Caco-2 (cell line): ENCODE data around the gene G2E3. TPM values are rescaled to one million over a fixed set of nuclear protein-coding genes. Genes with fewer than 3 reads are reported as not detected.

Experiments used
- BruUV-seq: library from RNA; stranded (reverse); fragments of 400-500 nt; replicated peaks from 2 replicates; lab custom pipeline; 2021; lab: Mats Ljungman, UMichigan
- CTCF ChIA-PET: fragments of 300-600 bp; sonication (Branson Sonifier 250); formaldehyde crosslinking; loops from one replicate; lab custom pipeline; 2022; ENCODE audit warnings: antibody characterized with exemption; lab: Charles Lee
- POLR2A ChIA-PET: fragments of 300-600 bp; sonication (Branson Sonifier 250); formaldehyde crosslinking; loops from one replicate; lab custom pipeline; 2022; ENCODE audit warnings: antibody characterized with exemption; lab: Charles Lee
- DNase-seq, 2 experiments: peaks; one replicate each; pipeline versions ENCODE4 v3.0.0 to v3.0.0-alpha.2; 2020 to 2022
- H3K27me3 ChIP-seq: replicated peaks from 2 replicates; pipeline ENCODE4 v1.6.0; 2011; ENCODE audit warnings: low read length; ENCODE audit not compliant: control insufficient read depth, insufficient read depth
- H3K36me3 ChIP-seq: 2 replicates; pipeline ENCODE4 v1.5.1; 2011; ENCODE audit warnings: low read length; ENCODE audit not compliant: control insufficient read depth, insufficient read depth
- H3K4me1 ChIP-seq: fragments of 250-450 bp; sonication (Bioruptor Pico); 2 replicates; pipeline ENCODE4 v1.5.1; 2020; ENCODE audit warnings: mild to moderate bottlenecking
- H3K4me3 ChIP-seq: 2 replicates; pipeline ENCODE4 v1.5.1; 2011; ENCODE audit warnings: low read depth, mild to moderate bottlenecking, control low read depth, low read length
- H3K9me3 ChIP-seq: fragments of 250-450 bp; sonication (Bioruptor Pico); 2 replicates; pipeline ENCODE4 v1.5.1; 2020; ENCODE audit warnings: mild to moderate bottlenecking, moderate library complexity
- H3K27ac Mint-ChIP-seq: one replicate; pipeline ENCODE4 v1.8.0; 2022; ENCODE audit warnings: mixed read lengths; ENCODE audit not compliant: unreplicated experiment
- H3K27me3 Mint-ChIP-seq: one replicate; pipeline ENCODE4 v1.8.0; 2022; ENCODE audit warnings: mixed read lengths; ENCODE audit not compliant: insufficient read depth, unreplicated experiment
- H3K36me3 Mint-ChIP-seq: one replicate; pipeline ENCODE4 v1.8.0; 2022; ENCODE audit warnings: mild to moderate bottlenecking, mixed read lengths; ENCODE audit not compliant: insufficient read depth, unreplicated experiment
- H3K4me1 Mint-ChIP-seq: one replicate; pipeline ENCODE4 v1.8.0; 2022; ENCODE audit warnings: low read depth, mixed read lengths; ENCODE audit not compliant: unreplicated experiment
- H3K4me3 Mint-ChIP-seq: one replicate; pipeline ENCODE4 v1.8.0; 2022; ENCODE audit warnings: mild to moderate bottlenecking, moderate library complexity, mixed read lengths; ENCODE audit not compliant: unreplicated experiment
- H3K9me3 Mint-ChIP-seq: one replicate; pipeline ENCODE4 v1.8.0; 2022; ENCODE audit warnings: mixed read lengths; ENCODE audit not compliant: unreplicated experiment
- intact Hi-C: fragments of 100-400 bp; cut with micrococcal nuclease; formaldehyde crosslinking; loops from one replicate; pipeline ENCODE4 v1.10.0; 2022; ENCODE audit not compliant: unreplicated experiment
- total RNA-seq: library from RNA; stranded (reverse); gene quantifications from 2 replicates; pipeline ENCODE4 v1.2.3, GENCODE V29; 2022
- TF ChIP-seq, protein P1 (sequence below), 2 experiments: fragments of 200-600 bp in 1 of 2; IDR thresholded peaks; 1 replicate in 1 of 2; 2 replicates in 1 of 2; pipeline versions ENCODE4 v1.5.1 to v1.8.0; 2011 to 2022; ENCODE audit warnings: antibody characterized with exemption in 1 of 2, control low read depth in 1 of 2, inconsistent platforms in 1 of 2, low read depth in 1 of 2, low read length in 1 of 2, mild to moderate bottlenecking in 1 of 2, moderate library complexity in 1 of 2; ENCODE audit not compliant: insufficient read depth in 1 of 2, severe bottlenecking in 1 of 2, unreplicated experiment in 1 of 2

The G2E3 gene
- total RNA-seq, 1 experiment from 2014 or later = 25.1 TPM

DNA sequence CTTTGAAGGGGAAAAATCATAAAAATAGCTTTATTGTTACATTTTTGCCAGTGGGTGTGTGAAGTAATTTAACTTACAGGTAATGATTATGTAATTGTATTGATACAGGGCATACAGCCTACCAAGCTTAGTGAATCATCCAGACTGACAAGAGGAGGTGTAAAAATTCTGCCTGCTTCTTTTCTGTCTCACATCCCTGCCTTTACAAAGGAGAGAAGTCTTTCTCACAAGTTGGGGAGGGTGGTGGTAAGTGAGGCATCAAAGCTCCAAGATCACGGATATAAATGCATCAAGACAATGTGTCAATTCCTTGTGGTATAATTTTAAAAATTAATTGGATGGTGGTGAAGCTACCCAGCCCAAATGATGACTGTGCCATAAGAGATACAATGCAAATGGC, 39.0 kb upstream of the G2E3 start:
- no peaks in the 10 kb centered on the region for H3K36me3 ChIP-seq
- DNase-seq = no peak
- H3K9me3 ChIP-seq = no peaks in the 10 kb centered on the region
- intact Hi-C loops = loop anchor here (5.0 kb wide), 1 partner anchor 58 kb away; no protein-coding TSS in a partner anchor
- no TSS peak for BruUV-seq
- Mint-ChIP-seq H3K27ac (no peak overlapping the region), H3K27me3 (peaks cover 6% of the 10 kb centered on the region), H3K4me3 (no peak overlapping the region), H3K9me3 (no peaks in the 10 kb centered on the region), H3K36me3 (no peaks in the 10 kb centered on the region), H3K4me1 (no peaks in the 10 kb centered on the region)
- no peaks in the 10 kb centered on the region for H3K27me3 ChIP-seq
- ChIA-PET POLR2A (no interaction called here), CTCF (interaction anchor here (0.6 kb wide), 1 partner anchor 20 kb away, joined by 7 read pairs; no protein-coding TSS in a partner anchor)
- no peak overlapping the region for H3K4me3 ChIP-seq
- TF ChIP-seq, protein P1, sequence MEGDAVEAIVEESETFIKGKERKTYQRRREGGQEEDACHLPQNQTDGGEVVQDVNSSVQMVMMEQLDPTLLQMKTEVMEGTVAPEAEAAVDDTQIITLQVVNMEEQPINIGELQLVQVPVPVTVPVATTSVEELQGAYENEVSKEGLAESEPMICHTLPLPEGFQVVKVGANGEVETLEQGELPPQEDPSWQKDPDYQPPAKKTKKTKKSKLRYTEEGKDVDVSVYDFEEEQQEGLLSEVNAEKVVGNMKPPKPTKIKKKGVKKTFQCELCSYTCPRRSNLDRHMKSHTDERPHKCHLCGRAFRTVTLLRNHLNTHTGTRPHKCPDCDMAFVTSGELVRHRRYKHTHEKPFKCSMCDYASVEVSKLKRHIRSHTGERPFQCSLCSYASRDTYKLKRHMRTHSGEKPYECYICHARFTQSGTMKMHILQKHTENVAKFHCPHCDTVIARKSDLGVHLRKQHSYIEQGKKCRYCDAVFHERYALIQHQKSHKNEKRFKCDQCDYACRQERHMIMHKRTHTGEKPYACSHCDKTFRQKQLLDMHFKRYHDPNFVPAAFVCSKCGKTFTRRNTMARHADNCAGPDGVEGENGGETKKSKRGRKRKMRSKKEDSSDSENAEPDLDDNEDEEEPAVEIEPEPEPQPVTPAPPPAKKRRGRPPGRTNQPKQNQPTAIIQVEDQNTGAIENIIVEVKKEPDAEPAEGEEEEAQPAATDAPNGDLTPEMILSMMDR (IDR thresholded peaks at IDR 0.05; ENCODE audit: insufficient read depth in 1 of 2, low read depth in 1 of 2, low read length in 1 of 2, severe bottlenecking in 1 of 2, unreplicated experiment in 1 of 2) = no peak
- H3K4me1 ChIP-seq = no peaks in the 10 kb centered on the region

DNA sequence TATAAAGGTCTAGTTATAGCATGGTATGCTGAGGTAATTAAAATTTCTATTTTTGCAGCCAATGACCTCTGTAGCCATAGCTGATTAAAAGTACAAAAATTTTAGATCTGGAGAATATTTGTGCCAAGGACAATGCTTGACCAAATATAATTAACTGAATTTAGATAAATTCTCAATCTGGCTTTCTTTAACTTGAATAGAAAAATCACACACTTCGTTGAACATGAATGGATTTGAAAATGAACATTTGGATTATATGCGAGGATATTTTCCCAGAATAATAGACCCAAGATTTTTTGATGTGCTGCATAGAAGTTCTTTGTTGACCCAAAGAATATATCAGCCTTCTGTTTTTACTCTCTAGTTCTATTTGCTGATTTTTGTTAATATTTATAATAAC, 38.4 kb upstream of the G2E3 start:
- Mint-ChIP-seq H3K27me3 (peaks cover 7% of the 10 kb centered on the region), H3K4me1 (no peaks in the 10 kb centered on the region), H3K27ac (no peak overlapping the region), H3K4me3 (no peak overlapping the region), H3K9me3 (no peaks in the 10 kb centered on the region), H3K36me3 (no peaks in the 10 kb centered on the region)
- DNase-seq = no peak
- Histone ChIP-seq H3K27me3 (no peaks in the 10 kb centered on the region), H3K4me3 (no peak overlapping the region), H3K9me3 (no peaks in the 10 kb centered on the region), H3K36me3 (no peaks in the 10 kb centered on the region), H3K4me1 (no peaks in the 10 kb centered on the region)
- no TSS peak for BruUV-seq
- TF ChIP-seq, protein P1 (IDR thresholded peaks at IDR 0.05; ENCODE audit: insufficient read depth in 1 of 2, low read depth in 1 of 2, low read length in 1 of 2, severe bottlenecking in 1 of 2, unreplicated experiment in 1 of 2) = no peak
- ChIA-PET POLR2A (no interaction called here), CTCF (interaction anchor here (0.6 kb wide), 1 partner anchor 19 kb away, joined by 7 read pairs; no protein-coding TSS in a partner anchor)
- intact Hi-C loops = loop anchor here (5.0 kb wide), 1 partner anchor 58 kb away; no protein-coding TSS in a partner anchor

GRCh38 chr14:30521899-30522736, 36.8 kb upstream of the G2E3 start:
- H3K27me3 ChIP-seq = no peaks in the 10 kb centered on the region
- no peaks in the 10 kb centered on the region for H3K36me3 Mint-ChIP-seq
- TF ChIP-seq, protein P1 (IDR thresholded peaks at IDR 0.05; ENCODE audit: insufficient read depth in 1 of 2, low read depth in 1 of 2, low read length in 1 of 2, severe bottlenecking in 1 of 2, unreplicated experiment in 1 of 2) = peak; percentile 61 to 69
- ChIA-PET CTCF (interaction anchor here (0.6 to 0.9 kb wide), 2 partner anchors 10 to 159 kb away, joined by 3 read pairs; no protein-coding TSS in a partner anchor), POLR2A (no interaction called here)
- H3K36me3 ChIP-seq = no peaks in the 10 kb centered on the region
- H3K4me1 ChIP-seq = no peaks in the 10 kb centered on the region
- no TSS peak for BruUV-seq
- no peak overlapping the region for H3K4me3 ChIP-seq
- H3K27ac Mint-ChIP-seq = no peak overlapping the region
- H3K9me3 ChIP-seq = peaks cover 3% of the 10 kb centered on the region; the same call in 1 of the 2 replicates
- intact Hi-C loops = loop anchor here (1.0 to 5.0 kb wide), 2 partner anchors 60 to 147 kb away; no protein-coding TSS in a partner anchor
- DNase-seq = peak in 1 of 2 experiments; percentile 20
- no peak overlapping the region for H3K4me3 Mint-ChIP-seq
- no peaks in the 10 kb centered on the region for H3K9me3 Mint-ChIP-seq
- peaks cover 7% of the 10 kb centered on the region for H3K27me3 Mint-ChIP-seq
- no peaks in the 10 kb centered on the region for H3K4me1 Mint-ChIP-seq
